Stimulated activated CD4-positive, alpha-beta T cell treated with anti-CD3 and anti-CD28 coated beads, Interleukin-2, amount 100 ng/mL, for 24 hours (primary cell): ENCODE results near the gene TMEM143.
"Not testable (repeated sequence)": the region's sequence is repeated elsewhere in the genome, so short reads cannot be mapped to it uniquely, and the experiment has no call there.

ENCODE experiments used
- DNase-seq, 2 donors: peaks; one replicate each; pipeline ENCODE4 v3.0.0-alpha.2; 2020

Gene TMEM143

DNA sequence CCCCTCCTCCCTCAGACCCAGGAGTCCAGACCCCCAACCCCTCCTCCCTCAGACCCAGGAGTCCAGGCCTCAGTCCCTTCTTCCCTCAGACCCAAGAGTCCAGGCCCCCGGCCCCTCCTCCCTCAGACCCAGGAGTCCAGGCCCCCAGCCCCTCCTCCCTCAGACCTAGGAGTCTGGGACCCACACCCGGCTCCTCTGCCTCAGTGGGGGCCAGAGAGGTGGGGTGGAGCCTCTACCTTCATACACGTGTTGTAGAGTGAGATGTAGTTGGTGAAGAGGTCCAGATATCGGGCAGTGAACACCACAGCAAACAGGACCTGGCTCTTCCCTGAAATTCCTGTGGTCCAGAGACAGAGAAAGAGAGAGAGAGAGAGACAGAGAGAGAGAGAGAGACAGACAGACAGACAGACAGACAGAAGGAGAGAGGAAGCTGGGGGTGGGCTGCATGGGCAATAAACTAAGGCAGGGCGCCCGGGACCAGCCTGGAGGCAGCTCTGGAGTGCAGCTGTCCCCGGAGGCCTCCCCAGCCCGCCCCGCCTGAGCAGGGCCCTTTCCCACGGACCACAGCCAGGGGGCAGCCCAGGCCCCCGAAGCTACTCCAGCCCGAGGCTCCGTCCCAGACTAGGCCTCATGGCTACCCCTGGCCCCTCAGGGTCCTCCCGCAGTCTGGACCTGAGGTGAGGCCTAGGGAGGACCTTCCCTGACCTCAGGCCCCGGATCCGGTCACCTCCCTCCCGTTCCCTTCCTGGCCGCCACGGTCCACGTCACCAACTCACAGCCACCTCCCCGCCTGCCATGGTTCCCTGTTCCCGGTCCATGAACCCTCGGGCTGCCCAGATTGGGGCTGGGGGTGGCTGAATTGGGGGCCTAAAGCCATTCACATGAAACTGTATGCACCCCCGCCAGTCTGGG is 26.7 kb upstream of the TMEM143 start:
- DNase-seq: peak; percentile 69 to 71

DNA sequence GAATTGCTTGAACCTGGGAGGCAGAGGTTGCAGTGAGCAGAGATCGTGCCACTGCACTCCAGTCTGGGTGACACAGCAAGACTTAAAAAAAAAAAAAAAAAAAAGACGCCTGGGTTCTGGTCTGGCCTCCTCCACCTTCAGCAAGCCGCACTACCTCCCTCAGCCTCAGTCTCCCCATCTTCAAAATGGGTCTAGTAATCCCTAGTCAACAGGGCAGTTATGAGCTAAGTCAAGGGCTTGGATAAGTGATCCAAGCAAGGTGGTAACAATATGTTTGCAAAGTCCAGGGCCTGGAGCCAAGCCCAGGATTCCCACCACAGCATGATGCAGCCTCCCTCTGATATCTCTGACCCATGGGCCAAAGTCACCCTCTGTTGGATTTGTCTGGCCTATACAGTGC is 23.2 kb upstream of the TMEM143 start:
- DNase-seq: no peak

DNA sequence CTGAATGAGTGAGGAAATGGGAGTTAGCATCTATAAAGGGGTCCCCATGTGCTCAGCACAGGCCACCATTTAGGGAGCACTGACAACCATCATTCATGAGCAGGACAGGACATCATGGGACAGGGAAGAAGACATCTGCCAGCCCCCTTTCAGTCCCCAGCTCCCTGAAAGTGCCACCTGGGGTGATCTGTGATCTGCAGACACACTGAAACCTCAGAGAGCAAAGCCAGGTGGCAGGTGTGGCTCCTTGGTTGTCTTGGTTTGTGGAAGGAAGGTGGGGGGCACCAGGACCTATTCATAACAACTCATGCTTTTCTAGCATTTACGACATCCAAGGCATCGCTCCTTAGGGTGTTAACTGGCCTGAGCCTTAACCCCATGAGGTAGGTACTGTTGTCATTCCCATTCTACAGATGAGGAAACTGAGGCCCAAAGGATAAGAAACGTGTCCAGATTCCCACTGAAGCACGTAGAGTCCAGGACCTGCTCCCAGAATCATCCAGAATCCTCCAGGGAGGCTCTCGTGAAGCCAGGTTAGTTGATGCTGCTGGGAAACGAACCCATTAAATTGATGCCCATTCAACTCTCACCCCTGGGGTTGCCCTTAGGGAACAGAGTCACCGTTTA is 21.8 kb upstream of the TMEM143 start:
- no peak for DNase-seq

DNA sequence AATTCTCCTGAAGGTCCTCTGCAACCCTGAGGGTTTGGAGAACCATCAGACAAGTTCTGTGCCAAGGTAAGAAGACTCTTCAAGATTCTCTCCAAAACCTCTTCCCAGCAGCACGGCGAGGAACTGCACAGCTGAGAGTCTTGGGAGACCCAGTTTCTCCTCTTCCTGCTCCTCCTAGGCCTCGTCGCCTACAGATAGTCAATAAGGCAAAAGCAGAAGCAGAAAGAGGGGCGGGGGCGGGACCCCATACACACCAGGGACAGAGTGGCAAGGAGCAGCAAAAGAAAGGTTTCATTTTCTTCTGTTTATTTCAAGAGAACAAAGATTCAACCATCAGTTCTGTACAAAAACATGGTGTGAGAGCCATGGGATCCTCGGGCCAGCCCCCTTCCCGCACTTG is 18.5 kb upstream of the TMEM143 start:
- DNase-seq: no peak

DNA sequence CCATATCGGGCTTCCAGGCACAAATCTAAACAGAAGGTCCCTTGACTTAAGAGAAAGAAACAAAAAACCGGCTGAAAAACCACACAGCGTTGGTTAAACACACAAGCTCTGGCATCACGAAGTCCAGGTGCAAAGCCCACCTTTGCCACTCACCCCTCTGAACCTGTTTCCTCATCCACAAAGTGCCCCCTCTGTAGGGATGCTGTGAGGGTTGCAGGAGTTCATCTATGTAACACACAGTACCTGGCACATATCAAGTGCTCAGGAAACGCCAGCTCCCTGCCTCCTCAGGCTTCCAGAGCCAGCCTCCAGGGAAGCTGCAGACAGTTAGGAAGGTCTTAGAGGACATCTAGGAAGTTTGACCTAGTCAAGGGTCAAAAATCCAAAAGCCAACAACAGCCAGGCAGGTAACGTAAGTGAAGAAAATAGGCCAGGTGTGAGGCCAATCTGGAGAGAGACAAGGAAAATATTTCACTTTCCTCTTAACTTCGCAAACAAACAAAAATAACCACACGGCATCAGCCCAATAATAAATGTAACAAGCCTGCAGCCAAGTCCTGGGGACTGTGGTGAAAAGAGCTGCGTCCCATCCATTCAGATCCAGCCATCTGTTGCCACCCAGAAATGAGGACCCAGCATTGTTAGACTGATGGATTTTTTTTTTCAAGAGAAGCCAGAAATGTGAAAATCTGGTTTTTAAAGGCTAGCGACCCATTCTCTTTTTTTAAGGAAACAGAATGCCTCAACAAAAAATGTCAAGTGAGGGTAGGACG is 17.6 kb upstream of the TMEM143 start:
- DNase-seq: no peak

DNA sequence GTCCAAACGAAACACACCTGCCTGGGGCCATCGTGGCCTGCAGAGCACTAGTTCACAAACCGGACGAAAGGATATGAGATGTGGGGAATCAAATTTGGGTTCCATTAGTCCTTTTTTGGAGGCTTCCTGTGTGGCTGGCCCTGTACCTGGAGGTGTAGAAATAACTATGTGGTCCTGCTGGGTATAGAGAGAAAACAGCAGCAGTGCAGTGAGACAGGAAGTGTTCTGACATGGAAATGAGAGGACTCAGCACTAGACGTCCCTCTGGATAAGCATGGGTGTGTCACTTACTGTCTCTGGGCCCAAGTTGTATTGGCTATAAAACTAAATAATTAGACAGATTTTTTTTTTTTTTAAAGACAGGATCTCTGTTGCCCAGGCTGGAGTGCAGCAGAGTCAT is 15.3 kb upstream of the TMEM143 start:
- no peak for DNase-seq

DNA sequence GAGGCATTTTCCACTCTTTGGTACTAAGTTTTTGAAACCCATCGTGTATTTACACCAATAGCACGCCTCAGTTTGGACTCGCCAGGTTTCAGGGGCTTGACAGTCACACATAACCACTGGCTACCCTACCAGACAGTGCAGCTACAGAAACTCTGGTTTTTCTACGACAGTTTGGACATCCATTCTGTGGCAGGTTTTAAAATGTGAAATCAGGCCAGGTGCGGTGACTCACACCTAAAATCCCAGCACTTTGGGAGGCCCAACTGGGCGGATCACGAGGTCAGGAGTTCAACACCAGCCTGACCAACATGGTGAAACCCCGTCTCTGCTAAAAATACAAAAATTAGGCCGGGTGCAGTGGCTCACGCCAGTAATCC is 14.4 kb upstream of the TMEM143 start:
- no peak for DNase-seq

DNA sequence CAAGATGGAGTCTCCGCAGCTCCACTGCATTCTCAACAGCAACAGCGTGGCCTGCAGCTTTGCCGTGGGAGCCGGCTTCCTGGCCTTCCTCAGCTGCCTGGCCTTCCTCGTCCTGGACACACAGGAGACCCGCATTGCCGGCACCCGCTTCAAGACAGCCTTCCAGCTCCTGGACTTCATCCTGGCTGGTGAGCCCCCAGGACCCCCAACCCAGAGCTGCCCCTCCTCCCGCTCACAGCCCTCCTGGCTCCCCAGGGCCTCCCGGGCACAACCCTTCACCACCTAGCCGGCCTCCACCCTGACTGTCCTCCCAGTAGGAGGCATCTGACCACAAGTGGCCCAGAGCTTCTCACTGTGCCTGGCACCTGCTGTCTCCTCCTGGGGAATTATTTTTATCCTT is 9.8 kb upstream of the TMEM143 start:
- DNase-seq: no peak

DNA sequence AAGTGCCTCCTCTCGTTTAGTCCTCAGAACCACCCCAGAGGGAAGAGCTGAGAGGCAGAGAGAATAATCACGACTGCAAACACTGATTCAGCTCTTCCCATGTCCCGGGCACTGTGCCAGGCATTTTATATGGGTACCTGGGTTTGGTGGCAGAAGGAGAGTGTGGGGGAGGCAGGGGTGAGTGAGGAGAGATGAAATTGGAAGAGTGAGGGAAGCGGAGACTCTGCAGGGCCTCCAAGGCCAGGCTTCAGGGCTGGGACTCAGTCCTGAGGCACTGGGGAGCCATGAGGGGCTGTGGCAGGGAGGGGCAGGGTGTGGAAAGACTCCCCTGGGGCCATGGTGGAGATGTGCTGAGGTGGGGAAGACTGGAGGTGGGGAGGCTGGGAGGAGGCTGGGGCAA is 9.2 kb upstream of the TMEM143 start:
- DNase-seq: no peak

DNA sequence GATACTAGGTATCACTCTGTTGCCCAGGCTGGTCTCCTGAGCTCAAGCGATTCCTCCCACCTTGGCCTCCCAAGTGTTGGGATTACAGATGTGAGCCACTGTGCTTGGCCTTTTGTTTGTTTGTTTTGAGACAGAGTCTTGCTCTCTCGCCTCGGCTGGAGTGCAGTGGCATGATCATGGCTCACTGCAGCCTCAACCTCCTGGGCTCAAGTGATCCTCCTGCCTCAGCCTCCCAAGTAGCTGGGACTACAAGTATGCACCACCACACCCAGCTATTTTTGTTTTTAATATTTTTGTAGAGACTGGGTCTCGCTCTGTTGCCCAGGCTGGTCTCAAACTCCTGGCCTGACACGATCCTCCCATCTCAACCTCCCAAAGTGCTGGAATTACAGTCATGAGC is 8.0 kb upstream of the TMEM143 start:
- not testable (repeated sequence) for DNase-seq

DNA sequence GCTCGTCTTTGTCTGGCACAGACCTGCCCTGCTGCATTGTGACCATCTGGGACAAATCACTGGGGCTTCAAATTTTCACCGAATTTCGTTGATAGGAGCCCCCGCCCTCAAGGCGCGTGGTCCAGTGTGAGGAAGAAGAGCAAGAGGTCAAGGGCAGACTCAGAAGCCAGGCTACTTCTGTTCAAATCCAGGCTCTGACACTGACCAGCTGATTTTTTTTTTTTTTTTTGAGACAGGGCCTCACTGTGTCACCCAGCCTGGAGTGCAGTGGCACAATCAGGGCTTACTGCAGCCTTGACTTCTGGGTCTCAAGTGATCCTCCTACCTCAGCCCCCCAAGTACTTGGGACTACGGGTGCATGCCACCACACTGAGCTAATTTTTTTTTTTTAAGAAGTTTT is 7.6 kb upstream of the TMEM143 start:
- DNase-seq: no peak

DNA sequence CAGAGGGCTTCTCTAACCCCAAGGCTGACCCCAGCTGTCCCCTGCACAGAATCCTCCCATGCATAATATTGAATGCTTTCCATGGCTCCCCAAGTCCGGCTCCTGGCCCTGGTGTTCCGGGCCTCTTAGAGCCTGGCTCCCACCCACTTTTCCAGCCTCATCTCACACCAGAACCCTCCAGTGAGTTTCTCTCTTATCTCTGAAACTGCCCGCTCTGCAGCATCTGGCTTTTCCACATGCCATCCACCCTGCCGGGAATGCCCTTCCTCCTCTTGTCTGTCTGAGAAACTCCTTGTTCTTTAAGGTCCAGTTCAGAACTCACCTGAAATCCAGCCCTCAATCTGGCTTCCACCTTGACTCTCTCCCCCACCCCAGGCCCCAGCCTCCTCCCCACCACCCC is 7.2 kb upstream of the TMEM143 start:
- DNase-seq: no peak

DNA sequence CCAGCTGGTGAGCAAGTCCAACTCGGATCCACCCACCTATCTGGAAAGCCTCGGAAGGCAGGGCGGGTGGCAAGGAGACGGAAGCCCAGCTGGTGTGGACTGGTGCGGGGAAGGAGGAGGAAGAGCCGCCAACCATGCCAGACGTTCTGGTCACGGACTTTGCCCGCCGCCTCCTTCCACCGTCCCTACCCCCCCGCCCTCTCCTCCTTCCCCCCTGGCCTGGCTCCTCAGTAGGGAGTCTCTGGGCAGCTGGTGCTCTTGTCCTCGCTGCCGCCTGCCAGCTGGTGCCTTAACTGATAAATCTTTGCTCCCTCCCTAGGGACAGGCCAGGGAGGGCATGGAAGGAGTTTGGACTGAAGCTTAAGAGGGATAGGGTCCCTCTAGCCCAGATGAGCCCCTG is 5.2 kb upstream of the TMEM143 start:
- DNase-seq: no peak

DNA sequence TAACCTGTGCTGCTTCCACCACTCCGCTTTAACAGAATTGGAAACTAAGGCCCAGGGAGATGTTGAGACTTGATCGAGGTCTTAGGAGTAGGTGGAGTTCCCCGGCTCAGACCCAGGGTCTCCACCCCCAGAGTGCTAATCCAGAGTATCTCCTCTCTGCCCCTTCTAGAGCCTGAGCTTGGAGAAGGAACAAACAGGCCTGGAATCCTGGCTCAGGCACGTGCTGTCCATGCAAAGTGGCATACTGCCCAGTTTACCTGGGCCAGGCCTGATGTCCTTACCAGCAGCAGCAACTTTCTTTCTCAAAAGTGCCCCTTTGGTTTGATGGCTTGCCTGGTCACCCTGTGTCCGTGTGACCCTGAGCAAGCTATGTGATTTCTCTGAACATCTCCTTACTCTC is 4.1 kb upstream of the TMEM143 start:
- DNase-seq: no peak

DNA sequence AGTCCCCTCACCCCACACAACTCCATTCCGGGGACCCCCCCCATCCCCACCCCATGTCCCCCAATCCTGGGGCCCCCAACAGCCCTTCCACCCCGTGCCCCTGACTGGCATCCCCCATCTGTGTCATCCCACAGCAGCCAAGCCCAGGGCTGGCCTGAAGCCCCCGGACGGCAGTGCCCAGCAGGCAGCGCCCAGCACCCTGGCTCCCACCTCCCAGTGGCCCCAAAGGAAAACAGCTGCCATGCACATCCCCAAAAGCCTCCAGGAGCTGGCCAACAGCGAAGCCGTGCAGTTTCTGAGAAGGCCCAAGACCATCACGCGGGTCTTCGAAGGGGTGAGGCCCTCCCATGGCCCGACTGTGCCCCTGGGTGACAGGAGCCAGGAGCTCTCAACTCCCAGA is 1.9 kb upstream of the TMEM143 start:
- DNase-seq: no peak

DNA sequence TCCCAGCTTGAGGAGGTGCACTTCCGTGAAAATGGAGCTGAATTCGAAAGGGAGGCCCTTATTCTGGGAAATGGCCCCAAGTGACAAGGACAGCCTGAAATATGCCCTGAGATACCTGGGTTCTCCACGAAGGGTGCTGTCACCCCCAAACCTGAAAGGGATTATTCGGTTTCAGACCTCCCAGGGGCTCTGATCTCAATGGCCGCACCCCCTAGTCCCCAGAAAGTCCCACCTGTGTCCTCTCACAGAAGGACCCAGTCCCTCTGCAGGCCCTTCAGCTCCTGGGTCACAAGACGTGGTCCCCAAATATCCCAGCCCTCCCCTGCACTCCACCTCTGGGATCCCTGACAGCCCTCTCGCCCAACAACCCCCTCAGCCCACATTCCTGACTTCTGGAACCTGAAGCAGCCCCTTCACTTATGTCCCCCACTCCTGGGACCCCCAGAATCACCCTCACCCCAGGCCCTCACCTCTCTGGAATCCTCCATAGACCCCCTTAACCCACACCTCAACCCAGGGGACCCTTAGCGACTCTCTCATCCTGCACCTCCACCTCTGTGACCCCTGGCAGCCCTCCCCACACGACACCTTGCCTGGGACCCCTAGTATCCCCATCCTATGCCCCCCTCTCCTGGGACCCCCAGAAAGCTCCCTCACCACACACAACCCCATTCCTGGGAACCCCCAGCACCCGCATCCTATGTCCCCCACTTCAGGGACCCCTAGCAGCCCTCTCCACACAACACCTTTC is 1.0 kb upstream of the TMEM143 start:
- no peak for DNase-seq

DNA sequence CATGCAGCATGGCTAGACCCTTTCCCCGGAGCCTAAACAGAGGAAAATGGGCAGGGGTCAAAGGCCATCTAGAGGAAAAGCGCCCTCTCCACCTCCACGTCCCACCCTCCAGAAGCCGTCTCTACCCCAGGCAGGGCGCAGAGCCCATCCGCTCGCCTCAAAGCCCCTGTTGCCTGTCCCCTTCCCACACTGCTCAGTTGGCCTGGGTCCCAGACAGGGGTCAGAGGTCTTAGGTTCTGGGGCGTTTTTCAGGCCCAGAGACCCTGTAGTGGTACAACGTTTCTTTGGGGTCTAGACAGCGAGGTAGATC is 285 bp downstream of the TMEM143 start:
- no peak for DNase-seq

DNA sequence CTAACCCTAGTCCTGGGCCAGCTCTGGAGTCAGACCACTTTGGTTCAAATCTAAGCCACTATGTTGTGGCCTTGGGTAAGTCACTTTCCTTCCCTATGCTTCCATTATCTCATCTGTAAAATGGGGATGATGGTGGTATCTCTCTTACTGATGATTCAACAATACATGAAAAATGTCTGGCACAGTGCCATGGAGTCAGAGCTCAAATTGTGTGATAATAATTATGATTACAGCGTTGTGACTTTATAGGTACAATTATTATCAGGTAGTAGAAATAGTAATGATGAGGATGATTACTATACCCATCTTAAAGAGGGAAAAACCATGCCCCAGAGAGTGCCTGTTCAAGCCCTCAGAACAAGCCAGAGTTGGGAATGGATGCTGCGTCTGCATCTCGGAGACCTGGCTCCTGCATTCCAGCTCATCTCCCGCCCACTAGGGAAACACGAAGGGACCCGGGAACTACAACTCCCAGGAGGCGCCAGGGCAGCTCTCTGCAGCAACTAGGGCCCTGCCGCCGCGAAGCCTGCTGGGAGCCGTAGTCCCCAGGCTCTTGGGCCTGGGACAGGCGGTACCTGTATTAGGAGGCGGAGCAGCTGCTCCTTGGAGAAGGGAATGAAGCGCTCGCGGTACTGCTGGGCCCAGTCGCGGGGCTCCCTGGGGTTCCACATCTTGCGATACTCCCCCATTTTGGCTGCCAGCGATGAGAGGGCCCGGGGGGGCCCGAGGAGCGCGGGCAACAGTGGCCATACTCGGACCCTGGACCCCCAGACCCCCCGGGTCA is 832 bp downstream of the TMEM143 start:
- peak; percentile 87 to 93 for DNase-seq

DNA sequence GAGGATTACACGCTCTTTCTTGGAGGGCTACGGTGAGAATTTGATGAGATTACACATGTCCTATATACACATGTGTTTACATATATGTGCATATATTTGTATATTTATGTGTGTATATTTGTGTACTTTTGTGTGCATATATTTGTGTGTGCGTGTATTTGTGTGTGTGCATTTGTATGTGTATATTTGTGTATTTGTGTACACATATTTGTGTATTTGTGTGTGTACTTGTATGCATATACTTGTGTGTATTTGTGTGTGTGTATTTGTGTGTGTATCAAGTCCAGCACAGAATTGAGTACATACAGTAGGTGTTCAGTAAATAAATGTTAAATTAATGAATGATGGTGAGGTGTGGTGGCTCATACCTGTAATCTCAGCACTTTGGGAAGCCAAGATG is 1.8 kb downstream of the TMEM143 start:
- no peak for DNase-seq

DNA sequence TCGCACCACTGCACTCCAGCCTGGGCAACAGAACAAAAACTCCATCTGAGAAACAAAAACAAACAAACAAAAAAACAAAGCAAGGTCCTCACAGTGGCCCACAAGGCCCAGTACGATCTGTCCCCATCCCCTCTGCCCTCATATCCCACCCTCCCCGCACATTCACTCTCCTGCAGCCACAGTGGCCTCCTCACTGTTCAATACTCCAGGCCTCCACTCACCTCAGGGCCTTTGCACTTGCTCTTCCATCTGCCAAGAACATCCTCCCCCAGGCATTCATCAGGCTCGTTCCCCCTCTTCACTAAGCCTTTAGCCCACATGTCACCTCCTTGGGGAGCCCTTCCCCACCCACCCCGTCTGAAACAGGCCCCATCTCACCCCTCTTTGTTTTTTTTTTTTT is 4.6 kb downstream of the TMEM143 start:
- DNase-seq: no peak

DNA sequence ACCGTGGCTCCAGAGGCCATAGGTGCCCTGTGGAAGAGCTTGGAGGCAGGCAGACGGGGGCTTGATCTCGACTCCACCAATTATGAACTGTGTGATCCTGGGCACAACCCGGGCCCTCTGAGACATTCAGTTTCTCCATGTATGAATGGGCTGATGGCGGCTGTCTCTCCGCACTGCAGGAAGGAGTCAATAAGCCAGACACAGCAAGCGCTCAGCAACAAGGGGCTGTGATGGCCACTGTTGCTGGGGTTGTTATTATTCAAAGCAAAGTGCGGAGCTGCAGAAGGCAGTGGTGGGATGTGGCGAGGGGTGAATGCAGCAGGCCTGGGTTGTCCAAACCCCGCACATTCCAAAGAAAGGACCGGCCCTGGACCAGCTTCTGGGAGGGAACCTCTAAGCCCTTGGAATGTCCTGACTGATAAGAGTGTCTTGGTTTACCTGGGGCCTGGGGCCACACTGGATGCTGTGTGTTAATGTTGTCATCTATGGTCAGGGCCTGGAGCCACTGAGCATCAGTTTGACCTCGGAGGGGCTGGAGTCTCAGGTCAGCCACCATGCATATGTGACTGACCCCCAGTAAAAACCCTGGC is 8.3 kb downstream of the TMEM143 start:
- DNase-seq: no peak

DNA sequence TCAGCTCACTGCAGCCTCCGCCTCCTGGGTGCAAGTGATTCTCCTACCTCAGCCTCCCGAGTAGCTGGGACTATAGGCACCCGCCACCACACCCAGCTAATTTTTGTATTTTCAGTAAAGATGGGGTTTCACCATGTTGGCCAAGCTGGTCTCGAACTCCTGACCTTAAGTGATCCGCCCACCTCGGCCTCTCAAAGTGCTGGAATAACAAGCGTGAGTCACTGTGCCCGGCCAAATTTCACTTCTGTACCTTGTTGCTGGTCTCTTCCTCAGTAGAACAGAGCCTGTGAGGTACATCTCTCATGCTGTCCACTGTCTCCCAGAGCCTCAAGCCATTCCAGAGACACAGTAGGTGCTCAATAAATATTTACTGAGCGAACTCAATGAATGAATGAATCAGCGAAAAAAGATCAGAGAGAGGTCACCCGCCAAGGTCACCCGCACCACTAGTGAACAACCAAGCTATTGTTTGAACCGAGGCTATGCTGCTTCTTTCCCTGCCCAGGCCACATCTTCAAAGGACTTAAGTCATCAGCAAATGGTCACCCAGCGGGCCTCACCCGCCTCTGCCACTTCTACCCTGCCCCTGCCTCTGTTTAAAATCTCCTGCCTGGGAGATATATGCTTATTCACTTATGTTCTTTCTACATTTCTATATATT is 9.3 kb downstream of the TMEM143 start:
- no peak for DNase-seq
